OCI-LY7 (cell line): ENCODE data around the gene RNF5.

ENCODE experiments used
- CTCF ChIP-seq: fragments of 200-600 bp; sonication (generic); conservative IDR thresholded peaks from 2 replicates; pipeline ENCODE4 v1.5.1; 2014; ENCODE audit warnings: mild to moderate bottlenecking, antibody characterized with exemption, low read length, moderate library complexity, mixed read lengths
- EZH2phosphoT487 ChIP-seq: fragments of 200-600 bp; sonication (generic); IDR thresholded peaks from 2 replicates; pipeline ENCODE4 v1.6.1; 2018; ENCODE audit warnings: low read depth, borderline replicate concordance, mild to moderate bottlenecking, mixed run types, antibody characterized with exemption, low read length, moderate library complexity, mixed read lengths

DNA sequence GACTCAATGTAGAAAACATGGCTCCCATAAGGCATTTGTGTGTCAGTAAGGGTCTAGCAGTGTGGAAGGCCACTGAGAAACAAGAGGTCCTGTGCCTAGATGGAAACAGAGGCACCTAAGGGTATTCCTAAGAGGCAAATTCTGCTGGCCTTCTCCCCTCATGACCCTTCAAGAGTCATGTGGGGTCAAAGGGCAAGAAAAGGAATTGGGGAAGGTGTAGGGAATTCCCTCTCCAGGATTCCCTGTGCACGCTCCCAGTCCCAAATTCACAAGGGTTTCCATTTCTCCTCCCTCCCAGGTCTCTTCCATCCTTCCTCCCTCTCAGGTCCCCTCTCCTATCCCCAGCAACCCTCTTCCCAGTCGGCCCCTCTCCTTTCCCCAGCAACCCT lies 2.9 kb upstream of the RNF5 start:
- TF ChIP-seq CTCF (no peak), EZH2phosphoT487 (no peak)
